Endothelial cell of umbilical vein (primary cell): ENCODE data around the gene WLS. TPM values are rescaled to one million over a fixed set of nuclear protein-coding genes. Genes with fewer than 3 reads are reported as not detected.
A peak's percentile ranks its signal among the peaks of the same experiment; 100 is the strongest.

ENCODE experiments used
- BruUV-seq: library from RNA; stranded (reverse); fragments of 400-500 nt; replicated peaks from 2 replicates; lab custom pipeline; 2021; lab: Mats Ljungman, UMichigan
- CTCF ChIA-PET: fragments of 300-600, 350-600 bp; sonication (Branson Sonifier 250); formaldehyde crosslinking; loops from one replicate; lab custom pipeline; 2021; ENCODE audit warnings: antibody characterized with exemption, inconsistent platforms; lab: Charles Lee
- POLR2A ChIA-PET: fragments of 300-600, 350-600 bp; sonication (Branson Sonifier 250); formaldehyde crosslinking; loops from one replicate; lab custom pipeline; 2021; ENCODE audit warnings: antibody characterized with exemption, inconsistent platforms; lab: Charles Lee
- DNase-seq: peaks from one replicate; pipeline ENCODE4 v3.0.0-alpha.2; 2011; ENCODE audit warnings: low read depth, low spot score
- FAIRE-seq: peaks from 2 replicates; lab custom pipeline; 2011; peaks lifted over from hg19 to GRCh38; lab: Jason Lieb, UNC
- H2AFZ ChIP-seq: 2 replicates; pipeline ENCODE4 v1.6.0; 2012; ENCODE audit warnings: low read depth, low read length, control low read depth, inconsistent platforms
- H3K27ac ChIP-seq: 2 replicates; pipeline ENCODE4 v1.5.1; 2011; ENCODE audit warnings: low read depth, mild to moderate bottlenecking, control low read depth, low read length, moderate library complexity; ENCODE audit not compliant: insufficient read depth
- H3K27me3 ChIP-seq, 2 experiments: 2 replicates each; pipeline versions ENCODE4 v1.6.0 to v1.6.1; 2011; ENCODE audit warnings: low read length in 2 of 2, mixed read lengths in 1 of 2; ENCODE audit not compliant: control insufficient read depth in 2 of 2, insufficient read depth in 2 of 2
- H3K36me3 ChIP-seq, 2 experiments: 2 replicates in 1 of 2; 3 replicates in 1 of 2; pipeline ENCODE4 v1.5.1; 2011; ENCODE audit warnings: low read length in 2 of 2, mild to moderate bottlenecking in 1 of 2, moderate library complexity in 1 of 2; ENCODE audit not compliant: control insufficient read depth in 2 of 2, insufficient read depth in 2 of 2; ENCODE audit errors: extremely low read depth in 1 of 2
- H3K4me1 ChIP-seq: 3 replicates; pipeline ENCODE4 v1.5.1; 2011; ENCODE audit warnings: mild to moderate bottlenecking, low read length; ENCODE audit not compliant: control insufficient read depth, insufficient read depth; ENCODE audit errors: extremely low read depth
- H3K4me2 ChIP-seq: 2 replicates; pipeline ENCODE4 v1.6.1; 2011; ENCODE audit warnings: low read length, control low read depth, mixed read lengths; ENCODE audit not compliant: insufficient read depth
- H3K4me3 ChIP-seq, 3 experiments: fragments of 200-600 bp in 1 of 3; sonication (generic), shearing (Covaris generic) in 1 of 3; replicated peaks in 1 of 3; 2 replicates each; pipeline ENCODE4 v1.5.1; 2011 to 2016; ENCODE audit warnings: control low read depth in 3 of 3, low read length in 3 of 3, mild to moderate bottlenecking in 2 of 3, inconsistent platforms in 1 of 3, low read depth in 1 of 3, moderate library complexity in 1 of 3; ENCODE audit not compliant: insufficient read depth in 1 of 3
- H3K79me2 ChIP-seq: 2 replicates; pipeline ENCODE4 v1.6.0; 2012; ENCODE audit warnings: low read length, inconsistent platforms; ENCODE audit not compliant: control insufficient read depth, insufficient read depth
- H3K9ac ChIP-seq: replicated peaks from 2 replicates; pipeline ENCODE3; 2011; ENCODE audit warnings: low read length, control low read depth; ENCODE audit not compliant: insufficient read depth; ENCODE audit errors: extremely low read depth
- H3K9me1 ChIP-seq: replicated peaks from 3 replicates; pipeline ENCODE4 v1.6.0; 2011; ENCODE audit warnings: mild to moderate bottlenecking, low read length; ENCODE audit not compliant: control insufficient read depth, insufficient read depth; ENCODE audit errors: extremely low read depth
- H3K9me3 ChIP-seq: replicated peaks from 2 replicates; pipeline ENCODE4 v1.5.1; 2012; ENCODE audit warnings: low read length, inconsistent platforms; ENCODE audit not compliant: control insufficient read depth, insufficient read depth
- H4K20me1 ChIP-seq: replicated peaks from 2 replicates; pipeline ENCODE3; 2011; ENCODE audit warnings: mild to moderate bottlenecking, low read length; ENCODE audit not compliant: control insufficient read depth, insufficient read depth; ENCODE audit errors: extremely low read depth
- CTCF ChIP-seq, 2 donors: IDR thresholded peaks; 1 replicate in 1 of 2; 2 replicates in 1 of 2; pipeline ENCODE4 v1.5.1; 2011; ENCODE audit warnings: low read length in 2 of 2, mild to moderate bottlenecking in 2 of 2, moderate library complexity in 2 of 2, control low read depth in 1 of 2, inconsistent platforms in 1 of 2, low read depth in 1 of 2; ENCODE audit not compliant: insufficient read depth in 1 of 2; ENCODE audit errors: extremely low read depth in 1 of 2
- EZH2 ChIP-seq: IDR thresholded peaks from 2 replicates; pipeline ENCODE4 v1.6.1; 2012; ENCODE audit warnings: borderline replicate concordance, low read depth, mild to moderate bottlenecking, moderate library complexity, low read length, inconsistent platforms; ENCODE audit not compliant: severe bottlenecking
- FOS ChIP-seq: IDR thresholded peaks from 2 replicates; pipeline ENCODE4 v1.6.1; 2011; ENCODE audit warnings: mild to moderate bottlenecking, low read length, moderate library complexity, borderline replicate concordance; ENCODE audit not compliant: insufficient read depth
- GATA2 ChIP-seq: IDR thresholded peaks from 2 replicates; pipeline ENCODE4 v1.7.0; 2011; ENCODE audit warnings: low read depth, mild to moderate bottlenecking, moderate library complexity, mixed read lengths, low read length; ENCODE audit not compliant: insufficient read length, insufficient read depth
- JUN ChIP-seq: IDR thresholded peaks from 2 replicates; pipeline ENCODE4 v1.6.1; 2011; ENCODE audit warnings: borderline replicate concordance, low read depth; ENCODE audit not compliant: insufficient read length, insufficient read depth
- POLR2A ChIP-seq: IDR thresholded peaks from 2 replicates; pipeline ENCODE4 v1.6.1; 2012; ENCODE audit warnings: low read depth, mild to moderate bottlenecking, control low read depth, low read length
- POLR2AphosphoS5 ChIP-seq: IDR thresholded peaks from 2 replicates; pipeline ENCODE4 v1.6.1; 2012; ENCODE audit warnings: low read depth, mild to moderate bottlenecking, control low read depth, low read length, moderate library complexity; ENCODE audit not compliant: insufficient read depth
- dilution Hi-C: fragments of 300-500 bp; cut with MboI; formaldehyde crosslinking; loops from one replicate; pipeline ENCODE4 v1.15.0; 2019; ENCODE audit warnings: low sequenced_read_pairs; ENCODE audit not compliant: extremely low pct_ligation_motif_present
- intact Hi-C: fragments of 100-400 bp; cut with micrococcal nuclease; formaldehyde crosslinking; loops from one replicate; pipeline ENCODE4 v1.10.0; 2022
- microRNA counts: library from miRNA; unstranded; fragments of <30 nt; microRNA quantifications from one replicate; lab custom pipeline; 2016
- microRNA-seq: library from miRNA; unstranded; fragments of <30 nt; microRNA quantifications from one replicate; pipeline ENCODE4 v1.2.0, GENCODE V29; 2021; ENCODE audit warnings: borderline number of aligned reads, borderline replicate concordance
- polyA plus RNA-seq, 4 experiments: library from polyadenylated mRNA; depleted of rRNA in 3 of 4; stranded (reverse) in 3 of 4; unstranded in 1 of 4; fragments of >200 nt; gene quantifications; 2 replicates each; pipeline versions ENCODE4 v1.2.1 to v1.2.3, GENCODE V29; 2011 to 2012; ENCODE audit warnings: missing spikeins in 1 of 4
- small RNA-seq: library from RNA; depleted of rRNA; stranded (forward); fragments of <200 nt; gene quantifications from one replicate; pipeline ENCODE3, GENCODE V24; 2012; ENCODE audit warnings: low replicate concordance, low read depth; ENCODE audit not compliant: insufficient read depth, insufficient read length
- total RNA-seq: library from RNA; stranded (reverse); gene quantifications from 2 replicates; pipeline ENCODE4 v1.2.3, GENCODE V29; 2021

WLS gene
- total and polyA plus RNA-seq, 2 donors (not counting 3 experiments of a cell fraction or from before 2014, with no cell fraction given), result 121 to 199 TPM

GRCh38 chr1:68078647-68079046 lies 153.7 kb downstream of the WLS start:
- intact Hi-C loops, result no loop called here
- CTCF ChIA-PET, result interaction anchor here (1.0 kb wide), 1 partner anchor 17 kb away, joined by 3 read pairs; no protein-coding TSS in a partner anchor
- BruUV-seq, result no TSS peak

More at GRCh38 chr1:68078647-68079046, 153.7 kb downstream of the WLS start:
- Histone ChIP-seq H3K27ac (no peak overlapping the region), H3K4me2 (no peak overlapping the region), H3K9me3 (no peaks in the 10 kb centered on the region), H3K4me1 (no peaks in the 10 kb centered on the region), H3K36me3 (no peaks in the 10 kb centered on the region), H4K20me1 (no peaks in the 10 kb centered on the region), H3K9me1 (no peaks in the 10 kb centered on the region), H3K4me3 (no peak overlapping the region), H3K9ac (no peak overlapping the region), H2AFZ (no peak overlapping the region), H3K79me2 (no peaks in the 10 kb centered on the region), H3K27me3 (no peaks in the 10 kb centered on the region)
- DNase-seq (no peak), FAIRE-seq (no peak)
- dilution Hi-C loops, result no loop called here
- POLR2A ChIA-PET, result no interaction called here
- no peak for TF ChIP-seq JUN
- no peak for TF ChIP-seq POLR2A
- no peak for TF ChIP-seq POLR2AphosphoS5
- no peak for TF ChIP-seq EZH2
- TF ChIP-seq CTCF (IDR thresholded peaks at IDR 0.05; ENCODE audit: extremely low read depth in 1 of 2, insufficient read depth in 1 of 2, low read depth in 1 of 2, low read length in 2 of 2), result no peak
- no peak for TF ChIP-seq FOS
- TF ChIP-seq GATA2, result no peak

MicroRNAs within 50 kb of the gene (microRNA counts, 767-probe panel; counts per million panel counts)
- microRNA hsa-miR-1262 (lab: Ali Mortazavi, UCI), result 723 counts per million, percentile 96 among the panel's probes with 10 or more counts

Small RNAs within 50 kb of the gene (microRNA-seq; reads per million reads assigned to microRNA genes)
- gene MIR1262, result 5.8 reads per million, percentile 15 among the genes with 10 or more reads in this experiment

Small RNAs within 50 kb of the gene (small RNA-seq; reads per million reads assigned to genes)
- gene COX6B1P7, result not detected
- 4.4 reads per million, percentile 32 among the genes with 10 or more reads in this experiment for gene MIR1262

Other genes with a start within 250 kb of the WLS start
- 1.0 and 1.2 TPM in 2 replicates for gene DIRAS3, start 181.9 kb downstream of the WLS start, total RNA-seq
- 6.7 and 7.6 TPM in 2 replicates for gene DIRAS3, start 181.9 kb downstream of the WLS start, polyA plus RNA-seq
- not detected in 2 replicates for gene RPE65, start 217.4 kb upstream of the WLS start, total RNA-seq
- gene RPE65, start 217.4 kb upstream of the WLS start, polyA plus RNA-seq, result not detected in 2 replicates